ENCODE data around the gene LAPTM5.

The LAPTM5 gene

DNA sequence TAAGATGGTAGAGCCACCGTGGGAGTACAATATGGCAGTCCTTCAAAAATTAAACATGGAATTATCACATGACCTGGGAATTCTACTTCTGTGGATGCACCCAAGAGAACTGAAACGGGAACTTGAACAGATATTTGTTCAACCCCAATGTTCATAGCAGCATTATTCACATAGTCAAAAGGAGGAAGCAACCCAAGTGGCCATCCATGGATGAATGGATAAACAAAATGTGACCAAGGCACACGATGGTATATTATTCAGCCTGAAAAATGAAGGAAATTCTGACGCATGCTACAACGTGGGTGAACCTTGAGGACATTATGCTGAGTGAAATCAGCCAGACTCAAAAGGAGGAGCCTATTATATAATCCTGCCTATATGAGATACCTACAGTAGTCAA is 22.8 kb upstream of the LAPTM5 start:
- H3K4me3 Mint-ChIP-seq: peak overlapping the region; percentile 11 to 26
- H3K4me1 Mint-ChIP-seq: peaks cover 29 to 68% of the 10 kb centered on the region in 2 donors
- ATAC-seq (replicated peaks): peak; percentile 77
- H3K36me3 Mint-ChIP-seq: no peaks in the 10 kb centered on the region
- H3K27ac Mint-ChIP-seq: peak overlapping the region; percentile 49
- peak; percentile 70 for DNase-seq
- H3K9me3 Mint-ChIP-seq: no peaks in the 10 kb centered on the region
- H3K27me3 Mint-ChIP-seq: peaks cover 0 to 4% of the 10 kb centered on the region in 2 donors

DNA sequence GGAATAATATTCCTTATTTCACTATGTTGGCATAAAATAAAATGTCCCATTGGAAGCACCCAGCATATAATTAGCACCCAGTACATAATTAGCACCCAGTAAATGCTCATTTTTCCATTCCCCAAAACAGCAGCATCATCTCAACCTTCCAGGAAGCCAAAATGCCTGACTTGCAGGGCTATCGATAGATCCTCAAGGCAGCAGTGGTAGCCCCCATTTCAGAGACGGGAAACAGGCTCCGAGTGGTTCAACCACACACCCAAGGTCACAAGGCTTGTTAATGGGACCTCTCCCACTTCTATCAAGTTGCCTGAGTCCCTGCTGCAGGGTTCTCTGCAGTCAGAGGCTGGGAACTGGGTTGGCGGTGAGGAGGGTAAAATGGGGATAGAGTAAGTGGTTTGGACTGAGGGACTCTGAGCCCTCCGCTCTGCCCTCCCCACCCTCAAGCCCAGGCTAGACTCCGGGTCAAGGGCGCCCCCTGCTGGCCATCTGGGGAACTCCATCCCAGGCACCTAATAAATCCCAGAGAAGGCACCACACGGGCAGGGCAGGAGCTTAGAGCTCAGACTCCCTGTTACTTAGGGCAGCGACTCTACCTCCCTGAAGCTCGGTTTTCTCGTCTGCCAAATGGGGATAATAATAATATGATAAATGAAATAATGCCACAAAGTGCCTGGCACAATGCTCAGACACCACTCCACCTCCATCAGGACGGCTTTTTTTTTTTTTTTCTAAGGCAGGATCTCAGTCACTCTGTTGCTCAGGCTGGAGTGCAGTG is 21.9 kb upstream of the LAPTM5 start:
- H3K27ac Mint-ChIP-seq: peak overlapping the region; percentile 49
- no peaks in the 10 kb centered on the region for H3K9me3 Mint-ChIP-seq
- no peaks in the 10 kb centered on the region for H3K27me3 Mint-ChIP-seq
- H3K4me1 Mint-ChIP-seq: peaks cover 29 to 68% of the 10 kb centered on the region in 2 donors
- DNase-seq (peak; percentile 85), ATAC-seq (replicated peaks) (peak; percentile 64 to 73)
- peak overlapping the region in 1 of 2 donors; percentile 14 for H3K4me3 Mint-ChIP-seq
- H3K36me3 Mint-ChIP-seq: no peaks in the 10 kb centered on the region

DNA sequence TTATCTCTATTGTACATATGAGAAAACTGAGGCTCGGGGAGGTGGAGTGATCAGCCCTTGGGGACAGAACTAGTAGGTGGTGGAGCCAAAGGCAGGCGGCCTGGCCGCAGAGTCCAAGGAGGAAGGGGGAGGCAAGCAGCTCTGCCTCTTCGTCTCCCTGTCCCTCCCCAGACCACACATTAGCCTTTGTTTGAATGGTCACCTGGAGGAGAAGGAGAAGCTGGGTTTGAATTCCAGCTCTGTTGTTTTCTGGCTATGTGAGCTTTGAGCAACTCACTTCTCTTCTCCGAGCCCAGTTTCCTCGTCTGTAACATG is 21.4 kb upstream of the LAPTM5 start:
- ATAC-seq (replicated peaks) (no peak), DNase-seq (no peak)
- Mint-ChIP-seq H3K36me3 (no peaks in the 10 kb centered on the region), H3K27ac (peak overlapping the region; percentile 49), H3K4me3 (no peak overlapping the region), H3K9me3 (no peaks in the 10 kb centered on the region), H3K4me1 (peaks cover 30 to 74% of the 10 kb centered on the region in 2 donors), H3K27me3 (no peaks in the 10 kb centered on the region)

DNA sequence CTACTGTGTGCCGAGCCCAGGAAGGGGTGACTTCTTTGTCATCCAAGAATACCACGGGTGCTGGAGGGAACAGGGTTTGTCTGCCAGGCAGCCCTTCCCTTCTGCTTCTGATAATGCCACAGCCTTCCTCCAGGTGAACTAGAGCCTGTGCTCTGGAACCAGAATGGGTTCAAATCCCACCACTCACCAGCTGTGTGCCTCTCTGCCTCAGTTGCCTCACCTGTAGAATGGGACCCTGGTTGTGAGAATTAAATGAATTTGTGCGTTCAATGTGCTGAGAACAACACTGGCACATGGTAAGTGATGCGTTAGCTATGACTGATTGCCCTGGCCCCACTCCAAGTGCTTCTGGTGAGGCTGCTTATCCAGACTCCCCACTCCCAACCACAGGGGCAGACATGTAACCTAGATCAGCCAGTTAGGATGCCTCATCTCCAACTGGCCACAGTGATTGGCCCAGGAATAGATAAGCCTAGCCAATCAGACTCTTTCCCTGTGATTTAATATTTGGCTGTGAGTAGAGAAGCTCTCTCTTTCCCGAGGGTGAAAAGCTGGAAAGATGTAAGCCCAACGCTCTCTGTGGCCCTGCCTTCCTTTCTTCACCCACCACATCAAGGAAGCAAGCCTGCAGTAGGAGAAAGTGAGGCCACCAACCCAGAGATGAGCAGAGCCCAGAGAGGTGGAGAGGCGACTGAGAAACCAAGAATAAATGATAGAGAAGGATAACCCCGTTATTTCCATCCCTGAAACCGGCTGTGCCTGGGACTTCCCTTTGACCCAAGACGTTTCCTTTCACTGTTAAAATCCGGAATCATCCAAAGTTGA is 20.8 kb upstream of the LAPTM5 start:
- no peak for ATAC-seq (replicated peaks)
- H3K4me3 Mint-ChIP-seq: no peak overlapping the region
- H3K27ac Mint-ChIP-seq: peak overlapping the region; percentile 80

DNA sequence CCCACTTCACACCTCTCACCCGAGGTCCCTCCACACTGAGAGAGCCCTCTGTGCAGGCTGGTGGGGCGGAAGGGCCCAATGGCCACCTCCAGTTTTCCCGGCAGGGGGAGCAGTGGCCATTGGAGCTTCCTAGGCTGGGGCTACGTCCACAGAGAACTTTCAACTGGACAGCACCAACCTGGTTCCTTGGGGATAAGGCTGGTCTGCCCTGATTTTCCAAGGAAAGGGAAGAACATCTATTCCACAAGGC is 20.3 kb upstream of the LAPTM5 start:
- ATAC-seq (replicated peaks) (no peak), DNase-seq (no peak)
- peaks cover 30 to 70% of the 10 kb centered on the region in 2 donors for H3K4me1 Mint-ChIP-seq
- H3K36me3 Mint-ChIP-seq: no peaks in the 10 kb centered on the region
- no peak overlapping the region for H3K27ac Mint-ChIP-seq
- no peaks in the 10 kb centered on the region for H3K9me3 Mint-ChIP-seq
- no peaks in the 10 kb centered on the region for H3K27me3 Mint-ChIP-seq
- H3K4me3 Mint-ChIP-seq: no peak overlapping the region

More for the DNA sequence above, 20.8 kb upstream of the LAPTM5 start:
- Mint-ChIP-seq H3K4me1 (peaks cover 32 to 74% of the 10 kb centered on the region in 2 donors), H3K9me3 (no peaks in the 10 kb centered on the region), H3K36me3 (no peaks in the 10 kb centered on the region), H3K27me3 (no peaks in the 10 kb centered on the region)
- no peak for DNase-seq

DNA sequence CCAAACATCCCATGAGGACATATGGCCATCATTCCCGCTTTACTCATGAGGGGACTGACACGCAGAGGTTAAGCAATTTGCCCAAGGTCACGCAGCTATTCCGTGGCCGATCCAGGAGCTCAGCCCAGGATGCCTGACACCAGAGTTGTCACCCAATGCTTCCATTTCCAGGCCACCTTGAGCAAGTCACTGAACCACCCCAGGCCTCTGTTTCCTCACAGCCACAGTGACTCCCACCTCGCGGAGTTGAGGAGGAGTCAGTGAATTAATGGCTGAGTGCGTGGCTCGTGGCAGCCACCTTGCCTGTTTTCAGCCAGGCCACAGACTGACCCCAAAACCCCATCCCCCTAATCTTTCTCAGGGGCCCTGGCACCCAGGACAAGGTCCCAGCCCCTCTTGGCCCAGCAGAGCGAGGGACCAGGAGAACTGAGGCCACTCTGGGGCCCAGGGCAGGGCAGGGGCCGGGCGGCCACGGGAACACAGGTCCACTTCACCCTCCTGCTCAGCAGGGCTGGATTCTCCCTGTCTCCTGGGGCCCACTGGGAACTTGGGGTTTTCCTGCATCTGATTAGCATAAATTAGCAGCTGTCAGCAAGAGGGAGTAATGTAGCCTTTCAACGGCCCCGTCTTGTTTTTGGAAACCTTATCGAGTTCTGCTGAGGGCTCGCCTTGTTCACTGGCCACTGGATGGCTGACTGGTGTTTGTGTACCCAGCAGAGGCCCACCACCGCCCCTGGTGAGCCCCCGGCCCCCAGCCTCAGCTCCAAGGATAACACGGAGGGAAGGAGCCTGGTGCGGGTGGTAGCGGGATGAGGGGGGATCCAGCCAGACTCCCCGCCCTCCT is 19.7 kb upstream of the LAPTM5 start:
- no peak overlapping the region for H3K4me3 Mint-ChIP-seq
- DNase-seq (no peak), ATAC-seq (replicated peaks) (no peak)
- no peaks in the 10 kb centered on the region for H3K27me3 Mint-ChIP-seq
- H3K9me3 Mint-ChIP-seq: no peaks in the 10 kb centered on the region
- peaks cover 0 to 1% of the 10 kb centered on the region in 2 donors for H3K36me3 Mint-ChIP-seq
- no peak overlapping the region for H3K27ac Mint-ChIP-seq
- H3K4me1 Mint-ChIP-seq: peaks cover 26 to 64% of the 10 kb centered on the region in 2 donors

DNA sequence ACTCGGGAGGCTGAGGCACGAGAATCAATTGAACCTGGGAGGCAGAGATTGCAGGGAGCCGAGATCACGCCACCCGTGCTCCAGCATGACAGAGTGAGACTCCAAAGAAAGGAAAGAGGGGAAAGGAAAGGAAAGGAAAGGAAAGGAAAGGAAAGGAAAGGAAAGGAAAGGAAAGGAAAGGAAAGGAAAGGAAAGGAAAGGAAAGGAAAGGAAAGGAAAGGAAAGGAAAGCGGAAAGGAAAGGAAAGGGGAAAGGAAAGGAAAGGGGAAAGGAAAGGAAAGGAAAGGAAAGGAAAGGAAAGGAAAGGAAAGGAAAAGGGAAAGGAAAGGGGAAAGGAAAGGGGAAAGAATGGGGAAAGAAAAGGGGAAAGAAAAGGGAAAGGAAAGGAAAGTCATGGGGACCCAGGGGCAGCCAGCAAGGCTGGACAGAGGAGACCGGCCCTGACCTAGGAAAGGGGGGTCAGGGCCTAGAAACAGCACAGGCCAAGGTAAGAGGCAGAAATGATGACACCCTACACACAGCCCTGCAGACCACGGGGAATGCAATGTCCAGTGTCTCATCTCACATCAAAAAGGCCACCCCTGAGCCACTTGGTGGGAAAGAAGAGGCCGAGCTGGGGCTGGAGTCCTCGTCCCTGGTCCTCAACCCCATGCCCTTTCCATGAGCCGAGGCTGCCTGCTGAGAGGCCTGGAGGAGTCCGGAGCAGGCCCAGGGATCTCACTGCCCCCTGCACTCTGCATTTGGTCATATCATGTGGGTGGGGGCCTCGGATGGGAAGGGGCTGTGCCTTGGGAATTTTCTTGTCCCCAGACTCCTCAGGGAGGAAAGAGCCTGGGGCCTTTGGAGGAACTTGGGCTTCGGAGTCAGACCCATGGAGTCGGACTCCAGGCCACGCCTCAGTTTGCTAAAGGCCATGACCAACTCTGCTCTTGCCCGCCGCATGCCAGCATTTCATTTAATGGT is 18.8 kb upstream of the LAPTM5 start:
- no peaks in the 10 kb centered on the region for H3K9me3 Mint-ChIP-seq
- no peak for DNase-seq
- peaks cover 25 to 60% of the 10 kb centered on the region in 2 donors for H3K4me1 Mint-ChIP-seq
- H3K27ac Mint-ChIP-seq: no peak overlapping the region
- no peak for ATAC-seq (replicated peaks)
- H3K27me3 Mint-ChIP-seq: no peaks in the 10 kb centered on the region
- H3K36me3 Mint-ChIP-seq: peaks cover 0 to 1% of the 10 kb centered on the region in 2 donors
- H3K4me3 Mint-ChIP-seq: no peak overlapping the region

DNA sequence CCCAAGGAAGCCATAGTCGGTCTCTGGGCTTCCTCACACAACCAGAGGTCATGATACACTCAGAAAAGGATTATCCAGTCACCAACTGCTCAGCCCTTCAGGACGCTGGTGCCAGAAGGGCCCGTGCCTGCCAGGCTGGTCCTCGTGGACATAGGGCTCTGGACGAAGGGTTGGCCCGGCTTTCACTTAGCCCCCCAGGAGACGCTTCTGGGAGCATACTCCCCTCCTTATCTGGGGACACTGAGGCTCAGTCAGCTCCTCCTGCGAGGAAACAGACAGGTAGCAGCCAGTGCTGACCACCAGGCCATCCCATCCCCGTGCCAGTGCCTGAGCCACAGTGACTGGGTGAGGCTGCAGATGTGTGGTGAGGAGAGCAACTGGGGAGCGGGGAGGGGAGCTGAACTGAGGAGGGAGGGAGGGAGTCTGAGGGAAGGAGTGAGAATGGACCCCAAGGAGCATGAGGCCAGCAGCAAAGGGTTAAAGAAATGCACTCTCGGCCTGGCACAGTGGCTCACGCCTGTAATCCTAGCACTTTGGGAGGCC is 17.9 kb upstream of the LAPTM5 start:
- Mint-ChIP-seq H3K36me3 (peaks cover 0 to 1% of the 10 kb centered on the region in 2 donors), H3K27me3 (no peaks in the 10 kb centered on the region), H3K4me3 (no peak overlapping the region), H3K4me1 (peaks cover 22 to 59% of the 10 kb centered on the region in 2 donors), H3K27ac (peak overlapping the region; percentile 37), H3K9me3 (no peaks in the 10 kb centered on the region)
- DNase-seq: no peak
- no peak for ATAC-seq (replicated peaks)

DNA sequence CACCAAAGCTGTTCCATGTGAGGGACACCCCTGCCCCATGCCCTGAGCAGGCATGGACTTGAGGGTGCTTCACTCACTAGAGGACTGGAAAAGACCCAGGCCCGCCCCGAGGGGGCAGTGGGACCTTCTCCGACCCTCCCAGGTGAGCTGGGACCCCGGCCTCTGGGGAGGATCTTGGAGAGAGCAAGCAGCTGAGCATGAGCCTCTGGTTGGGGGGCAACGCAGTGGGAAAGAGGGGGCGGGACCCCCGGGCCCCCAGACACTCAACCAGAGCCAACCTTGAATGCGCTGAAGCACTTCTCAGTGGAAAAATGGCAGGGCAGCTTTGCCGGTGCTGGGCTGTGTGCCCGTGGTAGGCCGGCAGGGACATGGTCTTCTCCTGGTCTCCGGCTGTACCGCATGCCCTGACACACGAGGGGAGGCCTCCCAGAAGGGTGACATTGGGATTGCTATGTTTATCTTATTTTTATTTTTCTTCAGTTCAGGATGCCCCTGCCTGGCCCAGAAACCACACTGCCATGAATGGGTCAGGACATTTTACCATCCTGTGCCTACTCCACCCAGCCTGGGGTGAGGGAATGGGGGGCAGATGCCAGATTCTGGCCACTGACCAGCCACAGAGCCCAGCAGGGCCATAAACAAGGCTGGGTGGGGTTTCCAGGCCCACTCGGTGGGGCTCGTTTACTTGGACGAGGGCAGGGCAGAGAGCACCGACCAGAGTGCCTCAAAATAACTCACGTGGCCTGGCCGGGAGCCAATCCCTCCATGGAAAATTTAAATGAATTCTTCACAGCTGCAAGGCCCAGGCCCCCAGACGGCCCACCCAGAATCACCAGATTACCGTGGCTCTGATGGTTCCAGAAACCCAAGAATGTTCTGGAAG is 17.2 kb upstream of the LAPTM5 start:
- H3K27ac Mint-ChIP-seq: peak overlapping the region; percentile 75
- no peaks in the 10 kb centered on the region for H3K9me3 Mint-ChIP-seq
- no peaks in the 10 kb centered on the region for H3K27me3 Mint-ChIP-seq
- H3K36me3 Mint-ChIP-seq: peaks cover 0 to 1% of the 10 kb centered on the region in 2 donors
- H3K4me1 Mint-ChIP-seq: peaks cover 22 to 52% of the 10 kb centered on the region in 2 donors
- H3K4me3 Mint-ChIP-seq: no peak overlapping the region
- no peak for ATAC-seq (replicated peaks)
- no peak for DNase-seq

DNA sequence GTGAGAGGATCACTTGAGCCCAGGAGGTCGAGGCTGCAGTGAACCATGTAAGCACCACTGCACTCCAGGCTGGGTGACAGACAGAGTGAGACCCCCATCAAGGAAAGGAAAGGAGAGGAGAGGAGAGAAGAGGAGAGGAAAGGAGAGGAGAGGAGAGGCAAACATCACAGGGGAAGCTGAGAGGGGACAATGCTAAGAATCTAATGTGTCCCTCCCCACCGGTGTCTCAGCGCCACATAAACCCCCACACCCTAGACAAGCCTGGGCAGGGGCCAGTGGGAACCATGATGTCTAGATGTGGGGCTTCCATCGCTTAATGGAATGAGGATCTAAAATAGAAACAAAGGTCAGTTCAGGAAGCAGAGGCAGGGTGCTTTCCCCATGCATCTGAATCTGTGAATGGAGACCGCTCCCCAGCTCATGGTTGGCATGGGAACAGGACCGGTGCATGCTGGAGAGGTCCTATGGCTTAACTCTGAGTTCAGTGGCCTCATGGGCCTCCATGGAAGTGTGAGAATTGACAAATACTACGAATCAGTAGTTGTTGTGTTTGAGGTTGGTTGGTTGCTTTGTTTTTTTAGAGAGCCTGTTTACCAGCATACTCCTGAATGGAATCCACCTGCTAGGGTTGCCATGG is 16.3 kb upstream of the LAPTM5 start:
- no peak overlapping the region for H3K27ac Mint-ChIP-seq
- H3K9me3 Mint-ChIP-seq: no peaks in the 10 kb centered on the region

DNA sequence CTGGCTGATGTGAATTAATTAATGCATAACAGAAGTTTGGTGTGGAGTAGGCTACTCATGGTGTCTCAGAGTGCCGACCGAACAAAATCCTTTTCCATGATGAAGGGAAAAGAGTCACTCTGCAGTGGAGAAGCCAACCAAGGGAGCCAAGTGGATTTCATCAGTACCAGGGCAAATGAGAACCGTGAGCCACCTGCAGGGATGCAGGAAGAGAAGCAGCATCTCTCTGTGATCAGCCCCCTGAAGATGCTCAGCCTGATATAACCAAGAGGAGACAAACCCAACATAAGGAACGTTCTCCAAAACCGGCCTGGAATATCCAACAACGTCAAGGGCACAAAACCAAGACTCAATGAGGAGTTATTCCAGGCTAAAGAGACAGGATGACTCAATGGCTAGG is 13.4 kb upstream of the LAPTM5 start:
- Mint-ChIP-seq H3K4me1 (peaks cover 20 to 49% of the 10 kb centered on the region in 2 donors), H3K27me3 (no peaks in the 10 kb centered on the region), H3K27ac (no peak overlapping the region), H3K9me3 (no peaks in the 10 kb centered on the region), H3K36me3 (peaks cover 0 to 1% of the 10 kb centered on the region in 2 donors), H3K4me3 (no peak overlapping the region)
- DNase-seq (no peak), ATAC-seq (replicated peaks) (no peak)

More for the DNA sequence above, 16.3 kb upstream of the LAPTM5 start:
- peaks cover 0 to 1% of the 10 kb centered on the region in 2 donors for H3K36me3 Mint-ChIP-seq
- no peak for ATAC-seq (replicated peaks)
- H3K4me3 Mint-ChIP-seq: peak overlapping the region in 1 of 2 donors; percentile 43
- no peaks in the 10 kb centered on the region for H3K27me3 Mint-ChIP-seq
- H3K4me1 Mint-ChIP-seq: peaks cover 20 to 52% of the 10 kb centered on the region in 2 donors
- no peak for DNase-seq

DNA sequence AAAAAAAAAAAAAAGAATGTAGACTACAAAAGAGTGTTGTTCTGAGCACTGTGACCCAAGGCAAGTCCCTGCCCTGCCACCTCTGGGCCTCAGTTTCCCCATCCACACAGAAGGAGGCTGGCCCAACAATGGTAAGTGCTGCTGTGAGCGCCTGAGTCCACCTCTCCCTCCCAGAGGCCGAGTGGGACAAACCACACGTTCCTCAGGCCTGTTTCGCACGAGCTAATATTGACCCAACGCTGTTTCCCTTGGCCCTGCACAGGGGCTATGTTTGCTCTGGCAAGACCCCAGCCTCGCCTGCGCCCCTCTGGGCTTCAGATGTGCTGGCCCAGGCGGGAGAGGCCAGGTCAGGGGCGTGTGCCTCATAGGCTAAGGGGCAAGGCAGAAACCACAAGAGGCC is 12.6 kb upstream of the LAPTM5 start:
- H3K36me3 Mint-ChIP-seq: peaks cover 0 to 1% of the 10 kb centered on the region in 2 donors
- no peaks in the 10 kb centered on the region for H3K9me3 Mint-ChIP-seq
- no peak overlapping the region for H3K4me3 Mint-ChIP-seq
- DNase-seq (no peak), ATAC-seq (replicated peaks) (no peak)
- no peak overlapping the region for H3K27ac Mint-ChIP-seq
- H3K4me1 Mint-ChIP-seq: peaks cover 27 to 52% of the 10 kb centered on the region in 2 donors
- no peaks in the 10 kb centered on the region for H3K27me3 Mint-ChIP-seq
